Central memory CD8-positive, alpha-beta T cell (primary cell): ENCODE results near the gene ASB16.

Source experiments
- ATAC-seq: fragments of 150-1000 bp; cut with Tn5 transposase; replicated peaks from 2 replicates; pipeline ENCODE4 v1.10.0; 2022; ENCODE audit warnings: mild to moderate bottlenecking, moderate FRiP score, moderate number of reproducible peaks; ENCODE audit not compliant: poor library complexity, severe bottlenecking; ENCODE audit errors: extremely low read depth
- DNase-seq, 2 donors: peaks; one replicate each; pipeline ENCODE4 v3.0.0; 2021; ENCODE audit warnings: low spot score in 2 of 2
- H3K27ac Mint-ChIP-seq: one replicate; pipeline ENCODE4 v1.8.0; 2022; ENCODE audit warnings: low read depth, mild to moderate bottlenecking, moderate library complexity, mixed read lengths
- H3K27me3 Mint-ChIP-seq: one replicate; pipeline ENCODE4 v1.8.0; 2022; ENCODE audit warnings: mixed read lengths
- H3K36me3 Mint-ChIP-seq: one replicate; pipeline ENCODE4 v1.8.0; 2022; ENCODE audit warnings: mild to moderate bottlenecking, moderate library complexity, mixed read lengths; ENCODE audit not compliant: insufficient read depth
- H3K4me1 Mint-ChIP-seq: one replicate; pipeline ENCODE4 v1.8.0; 2022; ENCODE audit warnings: mixed read lengths
- H3K4me3 Mint-ChIP-seq: one replicate; pipeline ENCODE4 v1.8.0; 2022; ENCODE audit warnings: mild to moderate bottlenecking, moderate library complexity, mixed read lengths
- H3K9me3 Mint-ChIP-seq: one replicate; pipeline ENCODE4 v1.8.0; 2022; ENCODE audit warnings: mixed read lengths

The ASB16 gene

GRCh38 chr17:44159519-44160210, 10.8 kb upstream of the ASB16 start:
- H3K27me3 Mint-ChIP-seq: no peaks in the 10 kb centered on the region
- H3K4me3 Mint-ChIP-seq: no peak overlapping the region
- ATAC-seq (no peak), DNase-seq (no peak)
- no peaks in the 10 kb centered on the region for H3K9me3 Mint-ChIP-seq
- H3K36me3 Mint-ChIP-seq: peaks cover 1% of the 10 kb centered on the region
- H3K27ac Mint-ChIP-seq: no peak overlapping the region
- H3K4me1 Mint-ChIP-seq: no peaks in the 10 kb centered on the region

- Mint-ChIP-seq H3K27ac (no peak overlapping the region), H3K27me3 (no peaks in the 10 kb centered on the region), H3K9me3 (no peaks in the 10 kb centered on the region), H3K36me3 (no peaks in the 10 kb centered on the region), H3K4me1 (peaks cover 10% of the 10 kb centered on the region), H3K4me3 (no peak overlapping the region)
- DNase-seq (no peak), ATAC-seq (no peak)
Measured at GRCh38 chr17:44164476-44164875, 6.0 kb upstream of the ASB16 start.

- ATAC-seq (no peak), DNase-seq (no peak)
- peak overlapping the region; percentile 16 for H3K27ac Mint-ChIP-seq
- peaks cover 10% of the 10 kb centered on the region for H3K4me1 Mint-ChIP-seq
- peaks cover 1% of the 10 kb centered on the region for H3K36me3 Mint-ChIP-seq
- H3K4me3 Mint-ChIP-seq: no peak overlapping the region
- H3K9me3 Mint-ChIP-seq: no peaks in the 10 kb centered on the region
- H3K27me3 Mint-ChIP-seq: no peaks in the 10 kb centered on the region
Measured at GRCh38 chr17:44167181-44167861, 3.2 kb upstream of the ASB16 start.

GRCh38 chr17:44170135-44170498, 387 bp upstream of the ASB16 start:
- Mint-ChIP-seq H3K9me3 (no peaks in the 10 kb centered on the region), H3K27me3 (no peaks in the 10 kb centered on the region), H3K27ac (no peak overlapping the region), H3K36me3 (peaks cover 1% of the 10 kb centered on the region), H3K4me1 (peaks cover 10% of the 10 kb centered on the region), H3K4me3 (no peak overlapping the region)
- ATAC-seq: no peak
- DNase-seq: no peak

GRCh38 chr17:44171931-44172455, 1.5 kb downstream of the ASB16 start:
- Mint-ChIP-seq H3K36me3 (peaks cover 3% of the 10 kb centered on the region), H3K4me1 (peaks cover 10% of the 10 kb centered on the region), H3K27me3 (no peaks in the 10 kb centered on the region), H3K9me3 (no peaks in the 10 kb centered on the region), H3K27ac (peak overlapping the region; percentile 35), H3K4me3 (no peak overlapping the region)
- DNase-seq (no peak), ATAC-seq (no peak)

GRCh38 chr17:44174427-44174826, 3.9 kb downstream of the ASB16 start:
- no peaks in the 10 kb centered on the region for H3K9me3 Mint-ChIP-seq
- H3K27ac Mint-ChIP-seq: no peak overlapping the region
- peaks cover 7% of the 10 kb centered on the region for H3K36me3 Mint-ChIP-seq
- H3K27me3 Mint-ChIP-seq: no peaks in the 10 kb centered on the region
- DNase-seq (no peak), ATAC-seq (no peak)
- H3K4me1 Mint-ChIP-seq: peaks cover 5% of the 10 kb centered on the region
- no peak overlapping the region for H3K4me3 Mint-ChIP-seq

- no peak for DNase-seq
- Mint-ChIP-seq H3K9me3 (no peaks in the 10 kb centered on the region), H3K27me3 (no peaks in the 10 kb centered on the region), H3K4me3 (no peak overlapping the region), H3K4me1 (peaks cover 5% of the 10 kb centered on the region), H3K27ac (no peak overlapping the region), H3K36me3 (peaks cover 7% of the 10 kb centered on the region)
- no peak for ATAC-seq
Measured at GRCh38 chr17:44176257-44176656, 5.8 kb downstream of the ASB16 start.

GRCh38 chr17:44176671-44177501, 6.4 kb downstream of the ASB16 start:
- Mint-ChIP-seq H3K4me1 (peaks cover 9% of the 10 kb centered on the region), H3K9me3 (no peaks in the 10 kb centered on the region), H3K4me3 (no peak overlapping the region), H3K36me3 (peaks cover 13% of the 10 kb centered on the region), H3K27ac (no peak overlapping the region), H3K27me3 (no peaks in the 10 kb centered on the region)
- DNase-seq (no peak), ATAC-seq (no peak)

- Mint-ChIP-seq H3K9me3 (no peaks in the 10 kb centered on the region), H3K4me3 (no peak overlapping the region), H3K27me3 (no peaks in the 10 kb centered on the region), H3K27ac (no peak overlapping the region), H3K4me1 (peaks cover 11% of the 10 kb centered on the region), H3K36me3 (peaks cover 16% of the 10 kb centered on the region)
- DNase-seq (no peak), ATAC-seq (no peak)
Measured at GRCh38 chr17:44177640-44178039, 7.1 kb downstream of the ASB16 start.

GRCh38 chr17:44178133-44178532, 7.6 kb downstream of the ASB16 start:
- ATAC-seq: no peak
- Mint-ChIP-seq H3K36me3 (peaks cover 16% of the 10 kb centered on the region), H3K4me3 (no peak overlapping the region), H3K4me1 (peaks cover 11% of the 10 kb centered on the region), H3K27ac (no peak overlapping the region), H3K9me3 (no peaks in the 10 kb centered on the region), H3K27me3 (no peaks in the 10 kb centered on the region)
- no peak for DNase-seq

- ATAC-seq (no peak), DNase-seq (no peak)
- H3K27me3 Mint-ChIP-seq: no peaks in the 10 kb centered on the region
- peaks cover 30% of the 10 kb centered on the region for H3K36me3 Mint-ChIP-seq
- H3K9me3 Mint-ChIP-seq: no peaks in the 10 kb centered on the region
- peaks cover 40% of the 10 kb centered on the region for H3K4me1 Mint-ChIP-seq
- no peak overlapping the region for H3K27ac Mint-ChIP-seq
- H3K4me3 Mint-ChIP-seq: no peak overlapping the region
Measured at GRCh38 chr17:44183024-44183423, 12.5 kb downstream of the ASB16 start.

- no peak overlapping the region for H3K4me3 Mint-ChIP-seq
- H3K27me3 Mint-ChIP-seq: no peaks in the 10 kb centered on the region
- peaks cover 45% of the 10 kb centered on the region for H3K4me1 Mint-ChIP-seq
- peaks cover 28% of the 10 kb centered on the region for H3K36me3 Mint-ChIP-seq
- H3K9me3 Mint-ChIP-seq: no peaks in the 10 kb centered on the region
- no peak for ATAC-seq
- peak overlapping the region; percentile 62 for H3K27ac Mint-ChIP-seq
- DNase-seq: no peak
Measured at GRCh38 chr17:44184212-44184810, 13.8 kb downstream of the ASB16 start.
